Right lobe of liver (tissue), 4 donors: ENCODE measurements around the gene MID1IP1.

Experiments
- POLR2A ChIP-seq: fragments of 450-650 bp; IDR thresholded peaks from one replicate; pipeline ENCODE4 v1.6.1; 2017; ENCODE audit warnings: antibody characterized with exemption, mild to moderate bottlenecking
- TF ChIP-seq, protein P1 (sequence below), 4 donors: fragments of 200-600 bp in 3 of 4; fragments of 450-650 bp in 1 of 4; IDR thresholded peaks; one replicate each; pipeline versions ENCODE4 v1.5.1 to v1.8.0; 2016 to 2022; ENCODE audit warnings: antibody characterized with exemption in 4 of 4, mild to moderate bottlenecking in 2 of 4
- donor health status: DM: no; HTN: no; CAD: no.
- donor health status: DM: no; HTN: no; CAD: no.
- donor health status: DM: no; HTN: yes; CAD: no.

DNA sequence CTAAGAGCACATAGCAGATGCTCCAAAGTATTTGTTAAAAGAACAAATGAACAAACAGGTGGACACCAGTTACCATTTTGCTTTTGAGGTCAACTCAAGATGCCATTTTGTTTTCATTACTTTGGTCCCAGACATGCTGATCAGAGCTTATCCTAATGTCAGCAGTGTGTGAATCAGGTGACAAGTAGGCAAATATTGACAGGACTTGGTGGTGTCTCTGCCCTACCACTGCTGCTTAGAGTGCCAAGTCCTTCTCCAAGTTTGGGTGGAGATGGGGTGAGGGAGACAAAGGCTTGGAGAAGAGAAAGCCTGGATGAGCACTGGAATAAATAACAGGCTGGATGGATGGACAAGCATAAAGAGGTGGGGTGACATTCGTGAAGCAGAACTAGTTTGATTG, 38.7 kb downstream of the MID1IP1 start:
- TF ChIP-seq, protein P1, sequence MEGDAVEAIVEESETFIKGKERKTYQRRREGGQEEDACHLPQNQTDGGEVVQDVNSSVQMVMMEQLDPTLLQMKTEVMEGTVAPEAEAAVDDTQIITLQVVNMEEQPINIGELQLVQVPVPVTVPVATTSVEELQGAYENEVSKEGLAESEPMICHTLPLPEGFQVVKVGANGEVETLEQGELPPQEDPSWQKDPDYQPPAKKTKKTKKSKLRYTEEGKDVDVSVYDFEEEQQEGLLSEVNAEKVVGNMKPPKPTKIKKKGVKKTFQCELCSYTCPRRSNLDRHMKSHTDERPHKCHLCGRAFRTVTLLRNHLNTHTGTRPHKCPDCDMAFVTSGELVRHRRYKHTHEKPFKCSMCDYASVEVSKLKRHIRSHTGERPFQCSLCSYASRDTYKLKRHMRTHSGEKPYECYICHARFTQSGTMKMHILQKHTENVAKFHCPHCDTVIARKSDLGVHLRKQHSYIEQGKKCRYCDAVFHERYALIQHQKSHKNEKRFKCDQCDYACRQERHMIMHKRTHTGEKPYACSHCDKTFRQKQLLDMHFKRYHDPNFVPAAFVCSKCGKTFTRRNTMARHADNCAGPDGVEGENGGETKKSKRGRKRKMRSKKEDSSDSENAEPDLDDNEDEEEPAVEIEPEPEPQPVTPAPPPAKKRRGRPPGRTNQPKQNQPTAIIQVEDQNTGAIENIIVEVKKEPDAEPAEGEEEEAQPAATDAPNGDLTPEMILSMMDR (IDR thresholded peaks at IDR 0.05), result no peak
- TF ChIP-seq POLR2A, result no peak
